Neural progenitor cell (in vitro differentiated cells): ENCODE data around the gene SMIM3. TPM values are rescaled to one million over a fixed set of nuclear protein-coding genes. Genes with fewer than 3 reads are reported as not detected.

ENCODE experiments used
- DNase-seq: peaks from one replicate; pipeline ENCODE4 v3.0.0-alpha.2; 2016; ENCODE audit warnings: low spot score
- H2AFZ ChIP-seq: fragments of 200-600 bp; sonication (generic); replicated peaks from 2 replicates; pipeline ENCODE4 v1.6.1; 2016; ENCODE audit warnings: antibody characterized with exemption
- H3F3A ChIP-seq: fragments of 200-600 bp; sonication (generic); 2 replicates; pipeline ENCODE4 v1.6.1; 2016; ENCODE audit warnings: antibody characterized with exemption, low read depth
- H3K27ac ChIP-seq: fragments of 200-600 bp; sonication (generic); 2 replicates; pipeline ENCODE4 v1.5.1; 2016; ENCODE audit warnings: mild to moderate bottlenecking
- H3K27me3 ChIP-seq: fragments of 200-600 bp; sonication (generic); 2 replicates; pipeline ENCODE4 v1.6.1; 2016; ENCODE audit warnings: mild to moderate bottlenecking, moderate library complexity
- H3K36me3 ChIP-seq: fragments of 200-600 bp; sonication (generic); 2 replicates; pipeline ENCODE4 v1.5.1; 2016
- H3K4me1 ChIP-seq: fragments of 200-600 bp; sonication (generic); 2 replicates; pipeline ENCODE4 v1.6.1; 2016; ENCODE audit warnings: mixed run types
- H3K4me2 ChIP-seq: fragments of 200-600 bp; sonication (generic); 2 replicates; pipeline ENCODE4 v1.6.1; 2016
- H3K4me3 ChIP-seq: fragments of 200-600 bp; sonication (generic); 2 replicates; pipeline ENCODE4 v1.5.1; 2016
- H3K79me2 ChIP-seq: fragments of 200-600 bp; sonication (generic); 2 replicates; pipeline ENCODE4 v1.6.1; 2016; ENCODE audit warnings: low read depth
- H3K9ac ChIP-seq: fragments of 200-600 bp; sonication (generic); 2 replicates; pipeline ENCODE4 v1.6.1; 2016
- H3K9me3 ChIP-seq: fragments of 200-600 bp; sonication (generic); 2 replicates; pipeline ENCODE4 v1.5.1; 2016; ENCODE audit warnings: low read depth
- H4K20me1 ChIP-seq: fragments of 200-600 bp; sonication (generic); 2 replicates; pipeline ENCODE4 v1.6.1; 2016; ENCODE audit warnings: low read depth
- H3K27ac Mint-ChIP-seq: 3 replicates; pipeline ENCODE4 v1.8.0; 2021; ENCODE audit warnings: mixed read lengths
- H3K27me3 Mint-ChIP-seq: 2 replicates; pipeline ENCODE4 v1.8.0; 2022; ENCODE audit warnings: low read depth, mild to moderate bottlenecking, inconsistent platforms, moderate library complexity, mixed read lengths; ENCODE audit not compliant: insufficient read depth
- H3K36me3 Mint-ChIP-seq: 3 replicates; pipeline ENCODE4 v1.8.0; 2021; ENCODE audit warnings: mixed read lengths
- H3K4me1 Mint-ChIP-seq: 3 replicates; pipeline ENCODE4 v1.8.0; 2021; ENCODE audit warnings: mixed read lengths
- H3K4me3 Mint-ChIP-seq: 3 replicates; pipeline ENCODE4 v1.8.0; 2021; ENCODE audit warnings: mild to moderate bottlenecking, moderate library complexity, mixed read lengths
- H3K9me3 Mint-ChIP-seq: 3 replicates; pipeline ENCODE4 v1.8.0; 2020; ENCODE audit warnings: mixed read lengths
- CTCF ChIP-seq: fragments of 200-600 bp; sonication (generic); IDR thresholded peaks from 2 replicates; pipeline ENCODE4 v1.5.1; 2017; ENCODE audit warnings: antibody characterized with exemption, mild to moderate bottlenecking
- EZH2 ChIP-seq: fragments of 200-600 bp; sonication (generic); IDR thresholded peaks from 2 replicates; pipeline ENCODE4 v1.6.1; 2017; ENCODE audit warnings: antibody characterized with exemption, mild to moderate bottlenecking, moderate library complexity
- EZH2phosphoT487 ChIP-seq: fragments of 200-600 bp; sonication (generic); IDR thresholded peaks from 2 replicates; pipeline ENCODE4 v1.6.1; 2017; ENCODE audit warnings: antibody characterized with exemption
- total RNA-seq: library from RNA; depleted of rRNA; stranded (reverse); fragments of >200 nt; gene quantifications from 2 replicates; pipeline ENCODE4 v1.2.3, GENCODE V29; 2015; ENCODE audit warnings: low replicate concordance

The SMIM3 gene
- total RNA-seq, 1 donor from 2014 or later, result 18.4 TPM

GRCh38 chr5:150781706-150782614, 3.4 kb downstream of the SMIM3 start:
- H4K20me1 ChIP-seq, result no peaks in the 10 kb centered on the region
- H3K4me2 ChIP-seq, result peak overlapping the region; percentile 46
- H3K79me2 ChIP-seq, result peaks cover 44% of the 10 kb centered on the region
- no peaks in the 10 kb centered on the region for H3K9me3 ChIP-seq
- peaks cover 27% of the 10 kb centered on the region for H3F3A ChIP-seq
- no peak overlapping the region for H2AFZ ChIP-seq
- DNase-seq, result peak; percentile 20
- Mint-ChIP-seq H3K4me1 (peaks cover 18% of the 10 kb centered on the region), H3K9me3 (peaks cover 7% of the 10 kb centered on the region), H3K27ac (no peak overlapping the region), H3K36me3 (peaks cover 2% of the 10 kb centered on the region), H3K27me3 (peaks cover 6% of the 10 kb centered on the region), H3K4me3 (no peak overlapping the region)
- peaks cover 8% of the 10 kb centered on the region for H3K27me3 ChIP-seq
- no peaks in the 10 kb centered on the region for H3K36me3 ChIP-seq
- no peak overlapping the region for H3K27ac ChIP-seq
- TF ChIP-seq EZH2 (no peak), EZH2phosphoT487 (no peak), CTCF (no peak)
- no peak overlapping the region for H3K4me3 ChIP-seq
- H3K9ac ChIP-seq, result no peak overlapping the region
- H3K4me1 ChIP-seq, result peaks cover 30% of the 10 kb centered on the region

- no peaks in the 10 kb centered on the region for H3K36me3 ChIP-seq
- Mint-ChIP-seq H3K9me3 (peaks cover 7% of the 10 kb centered on the region), H3K4me1 (peaks cover 14% of the 10 kb centered on the region), H3K27me3 (peaks cover 6% of the 10 kb centered on the region), H3K4me3 (no peak overlapping the region), H3K36me3 (peaks cover 2% of the 10 kb centered on the region), H3K27ac (no peak overlapping the region)
- no peak overlapping the region for H3K4me2 ChIP-seq
- H3K79me2 ChIP-seq, result peaks cover 51% of the 10 kb centered on the region
- H3K9me3 ChIP-seq, result no peaks in the 10 kb centered on the region
- H3K27me3 ChIP-seq, result peaks cover 8% of the 10 kb centered on the region
- no peak overlapping the region for H3K27ac ChIP-seq
- no peak overlapping the region for H2AFZ ChIP-seq
- peaks cover 23% of the 10 kb centered on the region for H3F3A ChIP-seq
- no peak for DNase-seq
- no peaks in the 10 kb centered on the region for H4K20me1 ChIP-seq
- TF ChIP-seq EZH2, result no peak
- no peak for TF ChIP-seq CTCF
- TF ChIP-seq EZH2phosphoT487, result no peak
- H3K9ac ChIP-seq, result no peak overlapping the region
- H3K4me3 ChIP-seq, result no peak overlapping the region
- peaks cover 28% of the 10 kb centered on the region for H3K4me1 ChIP-seq
These were observed 4.3 kb downstream of the SMIM3 start for GRCh38 chr5:150782850-150783249.

GRCh38 chr5:150783422-150783928, 4.9 kb downstream of the SMIM3 start:
- H3K27ac Mint-ChIP-seq, result no peak overlapping the region
- TF ChIP-seq EZH2 (no peak), EZH2phosphoT487 (no peak), CTCF (no peak)

More at GRCh38 chr5:150783422-150783928, 4.9 kb downstream of the SMIM3 start:
- Histone ChIP-seq H3K9ac (no peak overlapping the region), H3K4me3 (no peak overlapping the region), H3K79me2 (peaks cover 57% of the 10 kb centered on the region), H3K27me3 (peaks cover 8% of the 10 kb centered on the region), H3K27ac (no peak overlapping the region), H3F3A (peaks cover 17% of the 10 kb centered on the region), H3K4me1 (peaks cover 23% of the 10 kb centered on the region), H3K9me3 (no peaks in the 10 kb centered on the region), H4K20me1 (no peaks in the 10 kb centered on the region), H2AFZ (no peak overlapping the region), H3K4me2 (no peak overlapping the region), H3K36me3 (no peaks in the 10 kb centered on the region)
- Mint-ChIP-seq H3K36me3 (peaks cover 2% of the 10 kb centered on the region), H3K27me3 (peaks cover 6% of the 10 kb centered on the region), H3K4me1 (peaks cover 10% of the 10 kb centered on the region), H3K9me3 (peaks cover 7% of the 10 kb centered on the region), H3K4me3 (no peak overlapping the region)
- DNase-seq, result no peak
